Activated CD4-positive, alpha-beta T cell treated with anti-CD3 and anti-CD28 coated beads for 1 hour (primary cell): ENCODE data around the gene TNFAIP6.
"Not testable (repeated sequence)": the region's sequence is repeated elsewhere in the genome, so short reads cannot be mapped to it uniquely, and the experiment has no call there.

ENCODE experiments used
- DNase-seq: peaks from one replicate; pipeline ENCODE4 v3.0.0-alpha.2; 2020

The TNFAIP6 gene, protein sequence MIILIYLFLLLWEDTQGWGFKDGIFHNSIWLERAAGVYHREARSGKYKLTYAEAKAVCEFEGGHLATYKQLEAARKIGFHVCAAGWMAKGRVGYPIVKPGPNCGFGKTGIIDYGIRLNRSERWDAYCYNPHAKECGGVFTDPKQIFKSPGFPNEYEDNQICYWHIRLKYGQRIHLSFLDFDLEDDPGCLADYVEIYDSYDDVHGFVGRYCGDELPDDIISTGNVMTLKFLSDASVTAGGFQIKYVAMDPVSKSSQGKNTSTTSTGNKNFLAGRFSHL

GRCh38 chr2:151357359-151357758 lies at the start of gene TNFAIP6:
TSS of gene TNFAIP6 (plus strand) at chr2:151357592. CDS start at chr2:151357667, 75 bp downstream.
- DNase-seq = no peak

GRCh38 chr2:151310313-151310712 lies 47.1 kb upstream of the TNFAIP6 start:
- not testable (repeated sequence) for DNase-seq

DNA sequence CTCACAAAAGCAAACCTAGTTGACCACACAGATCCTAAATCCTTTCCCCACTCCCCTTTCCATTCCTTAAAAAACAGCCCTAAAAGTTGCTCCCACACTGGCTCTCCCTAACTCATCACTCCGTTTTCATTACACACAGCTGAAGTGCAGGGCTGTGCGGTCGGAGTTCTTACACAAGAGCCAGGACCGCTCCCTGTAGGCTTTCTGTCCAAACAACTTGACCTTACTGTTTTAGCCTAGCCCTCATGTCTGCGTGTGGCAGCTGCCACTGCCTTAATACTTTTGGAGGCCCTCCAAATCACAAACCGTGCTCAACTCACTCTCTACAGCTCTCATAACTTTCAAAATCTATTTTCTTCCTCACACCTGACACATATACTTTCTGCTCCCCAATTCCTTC lies 45.0 kb upstream of the TNFAIP6 start:
- DNase-seq = not testable (repeated sequence)

DNA sequence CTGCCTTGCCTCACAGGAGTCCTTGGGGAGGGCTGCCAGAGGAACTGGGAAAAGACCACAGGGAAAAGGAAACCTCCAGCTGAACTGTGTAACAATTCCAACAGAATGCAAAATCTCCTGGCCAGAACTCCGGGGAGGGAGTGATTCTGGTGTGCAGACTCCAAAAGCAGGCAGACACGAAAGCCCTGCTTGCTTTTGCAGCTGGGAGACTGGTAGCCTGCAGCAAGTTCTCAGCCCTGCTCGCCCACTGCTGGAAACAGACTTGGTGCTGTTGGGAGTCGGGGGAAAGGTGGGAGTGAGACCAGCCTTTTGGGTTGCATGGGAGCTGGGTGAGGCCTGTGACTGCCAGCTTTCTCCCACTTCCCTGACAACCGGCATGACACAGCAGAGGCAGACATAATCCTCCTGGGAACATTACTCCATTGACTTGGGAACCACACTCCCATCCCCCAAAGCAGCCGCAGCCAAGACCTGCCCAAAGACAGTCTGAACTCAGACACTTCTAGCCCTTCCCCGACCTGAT lies 42.0 kb upstream of the TNFAIP6 start:
- no peak for DNase-seq

GRCh38 chr2:151325581-151326095 lies 31.8 kb upstream of the TNFAIP6 start:
- DNase-seq = no peak

DNA sequence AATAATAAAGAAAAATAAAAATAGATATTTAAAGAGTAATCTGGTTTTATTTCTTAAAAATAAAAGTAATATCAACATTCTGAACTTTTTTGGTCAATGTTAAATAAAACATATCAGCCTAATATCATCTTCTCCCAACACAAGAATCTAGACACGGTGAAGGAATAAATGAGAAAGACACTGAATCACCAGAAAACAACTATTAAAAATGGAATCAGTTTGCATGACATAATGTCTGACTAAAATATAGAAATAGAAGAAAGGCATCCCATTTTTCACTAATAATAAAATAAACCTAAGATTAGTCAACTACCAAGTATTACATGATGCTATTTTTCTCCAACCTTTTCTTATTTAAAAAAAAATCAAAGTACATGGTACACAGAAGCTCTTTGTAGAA lies 30.8 kb upstream of the TNFAIP6 start:
- no peak for DNase-seq

DNA sequence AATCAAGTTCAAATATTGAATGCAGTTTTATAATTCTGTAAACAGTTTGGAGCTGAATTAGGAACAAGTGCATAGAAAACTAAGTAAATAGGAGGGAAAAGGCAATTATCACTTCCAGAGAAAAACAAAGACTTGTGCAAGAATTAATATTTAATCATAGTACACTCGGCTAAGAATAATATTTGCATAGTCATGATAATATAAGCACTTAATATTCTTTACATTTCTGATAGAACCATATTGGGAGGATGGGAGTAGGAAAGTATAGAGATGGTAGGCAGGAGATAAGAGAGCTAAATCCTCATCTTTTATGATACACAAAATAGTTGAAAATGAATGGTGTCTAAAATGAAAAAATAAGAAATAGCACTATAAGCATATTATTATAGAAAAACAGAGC lies 27.4 kb upstream of the TNFAIP6 start:
- no peak for DNase-seq

DNA sequence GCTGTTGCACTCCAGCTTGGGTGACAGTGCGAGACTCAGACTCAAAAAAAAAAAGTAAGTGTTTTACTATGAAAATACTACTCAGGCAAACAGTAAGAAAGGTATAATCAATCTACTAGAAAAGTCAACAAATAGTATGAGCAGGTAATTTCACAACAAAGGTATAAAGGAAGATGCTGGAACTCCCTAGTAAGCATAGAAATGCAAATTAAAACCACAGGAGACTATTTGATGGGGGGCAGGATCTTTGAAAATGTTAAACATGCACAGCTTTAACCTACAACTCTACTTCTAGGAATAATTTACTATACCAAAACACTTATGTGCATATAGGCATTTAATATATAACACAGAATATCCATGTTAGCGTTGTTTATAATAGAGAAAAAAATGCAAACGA lies 24.3 kb upstream of the TNFAIP6 start:
- DNase-seq = no peak

DNA sequence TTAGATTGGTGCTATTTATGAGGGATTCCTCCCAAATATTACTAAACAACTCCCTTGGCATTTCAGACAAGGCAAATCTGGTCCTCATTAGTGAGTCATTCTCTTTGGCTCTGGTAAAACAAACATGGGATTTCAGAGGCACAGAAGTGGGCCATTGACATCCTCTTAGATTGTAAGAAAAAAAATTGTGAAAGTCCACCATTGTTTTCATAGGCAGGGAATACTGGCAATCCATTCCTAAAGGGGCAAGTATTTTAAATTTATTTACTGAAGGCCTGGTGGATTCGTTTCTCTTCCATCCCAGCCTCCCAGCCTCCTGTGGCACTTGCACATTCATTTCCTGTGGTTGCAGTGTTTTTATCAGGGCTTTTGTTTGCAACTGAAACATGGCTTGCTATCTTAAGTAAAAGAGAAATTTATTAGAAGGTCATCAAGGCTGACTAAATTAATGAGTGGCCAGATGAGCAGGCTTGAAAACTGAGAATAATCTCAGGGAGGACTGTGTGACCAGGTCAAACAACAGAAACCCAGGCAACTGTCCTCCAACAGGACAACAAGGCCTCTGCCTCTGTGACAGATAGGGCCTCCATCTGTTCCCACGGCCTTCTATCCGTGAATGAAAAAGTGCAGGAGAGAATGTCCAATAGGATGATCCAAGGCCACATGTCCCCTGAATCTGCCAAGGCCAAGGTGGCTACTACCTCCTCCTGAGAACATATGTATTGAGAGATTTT lies 23.1 kb upstream of the TNFAIP6 start:
- no peak for DNase-seq

DNA sequence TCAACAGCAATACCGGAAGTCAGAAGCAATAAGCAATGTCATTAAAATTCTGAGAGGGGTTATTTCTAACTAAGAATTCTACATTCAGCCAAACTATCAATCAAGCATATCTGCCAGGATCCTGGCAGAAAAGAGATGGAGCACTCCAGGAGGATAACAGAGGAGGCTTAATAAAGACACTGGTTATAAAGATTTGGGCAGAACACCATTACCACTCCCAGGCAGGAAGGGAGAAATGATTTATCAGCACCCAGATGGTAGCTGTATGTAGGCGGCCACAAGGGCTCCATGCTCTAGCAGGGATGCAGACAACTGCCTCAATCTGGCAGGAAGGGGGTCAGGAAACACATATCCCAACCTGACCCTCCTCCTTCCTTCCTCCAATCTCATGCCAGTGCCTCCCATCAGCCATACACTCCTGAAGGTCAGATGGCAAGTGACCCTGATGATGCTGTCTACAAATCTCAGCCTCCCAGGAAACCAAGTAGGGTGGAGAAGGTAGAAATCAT lies 20.5 kb upstream of the TNFAIP6 start:
- no peak for DNase-seq

- no peak for DNase-seq
Observed at GRCh38 chr2:151337643-151338042, 19.7 kb upstream of the TNFAIP6 start.

DNA sequence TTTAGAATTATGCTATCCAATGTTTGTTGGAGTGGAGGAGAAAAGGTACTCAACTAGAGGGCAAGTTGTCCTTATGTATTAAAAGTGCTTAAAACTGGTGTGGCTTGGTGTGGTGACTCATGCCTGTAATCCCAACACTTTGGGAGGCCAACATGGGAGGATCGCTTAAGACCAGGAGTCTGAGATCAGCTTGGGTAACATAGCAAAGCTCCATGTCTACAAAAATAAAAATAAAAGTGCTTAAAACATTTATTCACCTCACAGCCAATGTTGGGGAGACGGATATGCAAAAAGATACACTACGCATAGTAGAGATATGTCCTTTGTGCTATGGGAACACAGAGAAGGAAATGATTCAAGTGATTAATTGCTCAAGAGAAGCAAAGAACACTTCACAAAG lies 19.3 kb upstream of the TNFAIP6 start:
- DNase-seq = no peak

GRCh38 chr2:151343073-151343472 lies 14.3 kb upstream of the TNFAIP6 start:
- no peak for DNase-seq

DNA sequence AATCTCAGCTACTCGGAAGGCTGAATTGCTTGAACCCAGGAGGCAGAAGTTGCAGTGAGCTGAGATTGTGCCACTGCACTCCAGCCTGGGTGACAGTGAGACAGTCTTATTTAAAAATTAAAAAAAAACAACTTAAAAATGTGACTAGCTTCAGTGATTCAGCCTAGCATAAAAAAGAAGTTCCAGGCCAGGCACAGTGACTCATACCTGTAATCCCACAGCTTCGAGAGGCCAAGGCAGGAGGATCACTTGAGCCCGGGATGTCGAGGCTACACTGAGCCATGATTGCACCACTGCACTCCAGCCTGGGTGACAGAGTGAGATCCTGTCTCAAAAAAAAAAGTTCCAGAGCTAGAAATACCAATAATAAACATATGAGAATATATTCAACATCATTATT lies 13.2 kb upstream of the TNFAIP6 start:
- DNase-seq = not testable (repeated sequence)

- DNase-seq = no peak
Observed at GRCh38 chr2:151344906-151345305, 12.5 kb upstream of the TNFAIP6 start.

DNA sequence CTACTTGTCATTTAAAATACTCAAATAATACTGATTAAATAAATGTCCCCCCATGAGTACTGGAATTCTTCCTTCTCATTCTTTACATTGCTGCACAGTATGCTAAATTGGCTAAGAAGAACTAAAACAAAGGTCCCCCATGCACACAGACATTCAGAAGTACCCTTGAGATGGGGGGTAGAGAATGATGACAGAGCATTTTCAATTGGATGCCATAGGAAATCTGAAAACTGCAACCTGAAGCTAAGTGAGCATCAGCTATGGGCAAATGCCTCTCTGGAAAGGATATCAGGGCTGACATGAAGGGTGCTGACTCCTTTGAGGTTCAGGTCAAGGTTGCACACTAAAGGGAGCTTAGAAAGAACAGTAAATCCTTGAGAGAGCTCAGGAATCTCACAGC lies 10.1 kb upstream of the TNFAIP6 start:
- DNase-seq = no peak

- no peak for DNase-seq
Observed at GRCh38 chr2:151347906-151348305, 9.5 kb upstream of the TNFAIP6 start.

GRCh38 chr2:151350579-151351195 lies 6.7 kb upstream of the TNFAIP6 start:
- no peak for DNase-seq

DNA sequence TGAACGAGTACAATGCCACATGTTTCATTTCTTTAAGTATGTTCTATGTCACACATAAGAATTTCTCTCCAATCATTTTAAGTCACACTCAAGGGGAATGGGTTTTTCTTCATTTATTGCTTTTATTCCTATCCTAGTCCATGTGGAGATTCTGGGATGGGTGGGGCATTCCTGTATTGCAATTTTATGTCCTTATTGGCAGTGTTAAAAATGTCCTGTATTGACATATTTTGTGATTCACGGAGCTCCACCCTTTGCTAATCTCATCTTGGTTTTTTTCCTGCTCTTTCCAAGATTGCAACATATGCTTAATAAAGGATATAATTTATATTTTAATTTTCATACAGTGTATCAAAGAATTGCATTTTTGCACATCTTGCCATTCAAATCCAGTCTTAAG lies 3.4 kb upstream of the TNFAIP6 start:
- no peak for DNase-seq

DNA sequence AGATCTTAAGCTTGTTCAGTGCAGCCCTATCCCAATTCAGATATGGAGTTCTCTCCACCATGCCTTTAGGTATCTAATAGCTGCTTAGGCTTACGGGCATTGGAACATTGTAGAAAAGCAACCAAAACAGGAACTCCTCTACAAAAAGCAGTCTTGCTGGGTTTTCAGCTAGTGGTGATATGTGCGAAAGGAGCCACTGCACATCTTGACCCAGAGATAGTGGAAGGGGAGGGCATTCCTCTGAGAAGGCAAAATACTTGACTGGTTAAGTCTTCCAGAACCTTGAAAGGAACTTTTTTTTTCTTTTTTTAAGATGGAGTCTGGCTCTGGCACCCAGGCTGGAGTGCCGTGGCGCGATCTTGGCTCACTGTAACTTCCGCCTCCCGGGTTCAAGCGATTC lies 2.6 kb upstream of the TNFAIP6 start:
- no peak for DNase-seq

GRCh38 chr2:151358166-151358970 lies 976 bp downstream of the TNFAIP6 start:
- no peak for DNase-seq

GRCh38 chr2:151359768-151360461 lies 2.5 kb downstream of the TNFAIP6 start:
- DNase-seq = no peak
